ENCODE data around the gene SLC8B1.

- TF ChIP-seq CTCF (IDR thresholded peaks at IDR 0.05) (no peak), POLR2A (IDR thresholded peaks at IDR 0.05) (no peak)
Observed at GRCh38 chr12:113284751-113285150, 50.2 kb downstream of the SLC8B1 start.

Measured in right lobe of liver (tissue), 4 donors.